IMR-90 (cell line): ENCODE data around the gene BGLAP. TPM values are rescaled to one million over a fixed set of nuclear protein-coding genes. Genes with fewer than 3 reads are reported as not detected.
A peak's percentile ranks its signal among the peaks of the same experiment; 100 is the strongest.

Experiments
- ATAC-seq: fragments of 200-7000 bp; cut with Tn5 transposase; 2 replicates; pipeline ENCODE4 v1.9.1; 2020; ENCODE audit warnings: low read depth, mild to moderate bottlenecking, moderate library complexity
- BruUV-seq: library from RNA; stranded (reverse); fragments of 400-500 nt; replicated peaks from 2 replicates; lab custom pipeline; 2021; lab: Mats Ljungman, UMichigan
- CTCF ChIA-PET: fragments of 300-600 bp; formaldehyde crosslinking; extraction: SDS; loops from one replicate; lab custom pipeline; 2021; ENCODE audit warnings: antibody characterized with exemption; lab: Yijun Ruan, JAX
- POLR2A ChIA-PET: fragments of 300-600 bp; sonication (Branson Sonifier 250); formaldehyde crosslinking; loops from one replicate; lab custom pipeline; 2022; ENCODE audit warnings: antibody characterized with exemption; ENCODE audit not compliant: unreplicated experiment; lab: Charles Lee
- DNase-seq: peaks from one replicate; pipeline ENCODE4 v3.0.0; 2013
- H2AFZ ChIP-seq: replicated peaks from 2 replicates; pipeline ENCODE3; 2013; ENCODE audit warnings: low read length, mild to moderate bottlenecking; ENCODE audit not compliant: poor library complexity
- H2AK5ac ChIP-seq: 2 replicates; pipeline ENCODE4 v1.6.1; 2013; ENCODE audit warnings: low read depth, low read length, inconsistent platforms
- H2AK9ac ChIP-seq: replicated peaks from 2 replicates; pipeline ENCODE3; 2013; ENCODE audit warnings: mild to moderate bottlenecking, low read depth, low read length, moderate library complexity; ENCODE audit not compliant: poor library complexity
- H2BK120ac ChIP-seq: 2 replicates; pipeline ENCODE4 v1.6.1; 2013; ENCODE audit warnings: low read depth, low read length, inconsistent platforms
- H2BK15ac ChIP-seq: 3 replicates; pipeline ENCODE4 v1.6.1; 2013; ENCODE audit warnings: low read depth, low read length, inconsistent platforms
- H2BK20ac ChIP-seq: 2 replicates; pipeline ENCODE4 v1.6.1; 2013; ENCODE audit warnings: low read depth, mild to moderate bottlenecking, inconsistent platforms, low read length, moderate library complexity
- H2BK5ac ChIP-seq: 2 replicates; pipeline ENCODE4 v1.6.1; 2013; ENCODE audit warnings: mild to moderate bottlenecking, low read depth, low read length, inconsistent platforms; ENCODE audit not compliant: poor library complexity, severe bottlenecking
- H3K14ac ChIP-seq: replicated peaks from 2 replicates; pipeline ENCODE4 v1.6.1; 2013; ENCODE audit warnings: low read depth, low read length, inconsistent platforms
- H3K18ac ChIP-seq: 2 replicates; pipeline ENCODE4 v1.6.1; 2013; ENCODE audit warnings: low read depth, low read length, control low read depth
- H3K23ac ChIP-seq: 2 replicates; pipeline ENCODE4 v1.6.1; 2013; ENCODE audit warnings: low read depth, low read length, inconsistent platforms
- H3K27ac ChIP-seq: 2 replicates; pipeline ENCODE4 v1.5.1; 2013; ENCODE audit warnings: mild to moderate bottlenecking, control low read depth, low read length; ENCODE audit not compliant: insufficient read depth
- H3K27me3 ChIP-seq: 2 replicates; pipeline ENCODE4 v1.6.1; 2013; ENCODE audit warnings: low read length; ENCODE audit not compliant: control insufficient read depth, insufficient read depth
- H3K36me3 ChIP-seq: 2 replicates; pipeline ENCODE4 v1.6.1; 2013; ENCODE audit warnings: low read length, mixed read lengths; ENCODE audit not compliant: control insufficient read depth, insufficient read depth
- H3K4ac ChIP-seq: 2 replicates; pipeline ENCODE4 v1.6.1; 2013; ENCODE audit warnings: low read depth, low read length, inconsistent platforms
- H3K4me1 ChIP-seq: 2 replicates; pipeline ENCODE4 v1.6.1; 2013; ENCODE audit warnings: low read length, mixed read lengths; ENCODE audit not compliant: control insufficient read depth, insufficient read depth
- H3K4me2 ChIP-seq: 2 replicates; pipeline ENCODE4 v1.6.1; 2013; ENCODE audit warnings: low read depth, mild to moderate bottlenecking, control low read depth, low read length, moderate library complexity
- H3K4me3 ChIP-seq: 2 replicates; pipeline ENCODE4 v1.5.1; 2013; ENCODE audit warnings: low read depth, mild to moderate bottlenecking, control low read depth, low read length, moderate library complexity; ENCODE audit not compliant: insufficient read depth
- H3K56ac ChIP-seq: 2 replicates; pipeline ENCODE4 v1.6.1; 2013; ENCODE audit warnings: low read length, inconsistent platforms; ENCODE audit not compliant: insufficient read depth; ENCODE audit errors: extremely low read depth
- H3K79me1 ChIP-seq, 2 experiments: 2 replicates each; pipeline ENCODE4 v1.6.1; 2013; ENCODE audit warnings: low read length in 2 of 2, inconsistent platforms in 1 of 2, low read depth in 1 of 2
- H3K9ac ChIP-seq: 2 replicates; pipeline ENCODE4 v1.6.1; 2013; ENCODE audit warnings: low read depth, low read length, control low read depth
- H3K9me1 ChIP-seq: 2 replicates; pipeline ENCODE4 v1.6.1; 2013; ENCODE audit warnings: low read length, inconsistent platforms; ENCODE audit not compliant: insufficient read depth
- H3K9me3 ChIP-seq: 2 replicates; pipeline ENCODE4 v1.6.1; 2013; ENCODE audit warnings: low read length; ENCODE audit not compliant: control insufficient read depth, insufficient read depth
- H4K20me1 ChIP-seq: 2 replicates; pipeline ENCODE4 v1.6.1; 2013; ENCODE audit warnings: low read length, inconsistent platforms; ENCODE audit not compliant: insufficient read depth
- H4K5ac ChIP-seq: 2 replicates; pipeline ENCODE4 v1.6.1; 2013; ENCODE audit warnings: mild to moderate bottlenecking, low read depth, low read length, control low read depth
- H4K8ac ChIP-seq, 2 experiments: 2 replicates each; pipeline ENCODE4 v1.6.1; 2013; ENCODE audit warnings: low read depth in 2 of 2, low read length in 2 of 2, control low read depth in 1 of 2, inconsistent platforms in 1 of 2
- H4K91ac ChIP-seq: 2 replicates; pipeline ENCODE4 v1.6.1; 2013; ENCODE audit warnings: low read depth, low read length, inconsistent platforms; ENCODE audit not compliant: insufficient read depth
- BHLHE40 ChIP-seq: fragments of 150-350 bp; IDR thresholded peaks from 2 replicates; pipeline ENCODE4 v1.6.1; 2016; ENCODE audit warnings: mild to moderate bottlenecking, low read depth, low read length
- CEBPB ChIP-seq: IDR thresholded peaks from 2 replicates; pipeline ENCODE4 v1.6.1; 2012; ENCODE audit warnings: low read depth, low read length, improper control_type of control experiment
- MXI1 ChIP-seq: IDR thresholded peaks from 2 replicates; pipeline ENCODE4 v1.6.1; 2012; ENCODE audit warnings: low read depth, mild to moderate bottlenecking, low read length, moderate library complexity, borderline replicate concordance
- WGBS, 2 experiments: methylation state at CpG; one replicate each; pipeline versions ENCODE4 v1.1.5 to v1.1.7; 2013; ENCODE audit warnings: missing lambda C conversion rate in 2 of 2; ENCODE audit not compliant: insufficient read length in 1 of 2; ENCODE audit errors: extremely low coverage in 2 of 2; 5-methylcytosine and 5-hydroxymethylcytosine counted together
- dilution Hi-C: fragments of 300-500 bp; cut with HindIII; formaldehyde crosslinking; loops from one replicate; pipeline ENCODE4 v1.14.3; 2018; ENCODE audit warnings: low sequenced_read_pairs; ENCODE audit not compliant: unreplicated experiment
- in situ Hi-C: fragments of 300-500 bp; cut with MboI; formaldehyde crosslinking; loops from 3 replicates; pipeline ENCODE4 v1.14.3; 2019; ENCODE audit warnings: low sequenced_read_pairs, inconsistent platforms, mixed read lengths
- intact Hi-C: fragments of 100-400 bp; cut with micrococcal nuclease; formaldehyde crosslinking; loops from 2 replicates; pipeline ENCODE4 v1.10.0; 2022
- polyA plus RNA-seq, 3 experiments: library from polyadenylated mRNA; depleted of rRNA; stranded (reverse); fragments of >200 nt; gene quantifications; 2 replicates each; pipeline ENCODE4 v1.2.3, GENCODE V29; 2012; ENCODE audit warnings: low replicate concordance in 1 of 3
- total RNA-seq: library from RNA; depleted of rRNA; stranded (reverse); fragments of >200 nt; gene quantifications from 2 replicates; pipeline ENCODE4 v1.2.3, GENCODE V29; 2012

The BGLAP gene
- total and polyA plus RNA-seq, 2 of the 4 experiments (the other 2 are of a cell fraction): 0.67 TPM; not detected in 1

GRCh38 chr1:156212130-156212529 lies 29.9 kb upstream of the BGLAP start:
- TF ChIP-seq CEBPB: no peak
- TF ChIP-seq BHLHE40: no peak
- no peak for TF ChIP-seq MXI1
- Histone ChIP-seq H3K79me1 (peaks cover 7 to 35% of the 10 kb centered on the region in 2 experiments), H2BK5ac (peak overlapping the region; percentile 56), H2BK15ac (no peak overlapping the region), H4K20me1 (no peaks in the 10 kb centered on the region), H3K14ac (peak overlapping the region; percentile 10; the same call in 1 of the 2 replicates), H4K8ac (peak overlapping the region; percentile 34 to 92), H3K9ac (peak overlapping the region; percentile 59; the same call in 1 of the 2 replicates), H3K9me1 (0 out of 2 replicates have a peak, but pooled peaks cover 5% of the 10 kb centered on the region), H2AK9ac (peak overlapping the region; percentile 84), H3K9me3 (no peaks in the 10 kb centered on the region), H2BK120ac (no peak overlapping the region), H3K56ac (peak overlapping the region; percentile 83; the same call in 1 of the 2 replicates), H3K27ac (peak overlapping the region; percentile 15), H2AK5ac (peak overlapping the region; percentile 32; the same call in 1 of the 2 replicates), H4K5ac (peak overlapping the region; percentile 65), H2AFZ (no peak overlapping the region), H3K18ac (no peak overlapping the region), H3K23ac (peak overlapping the region; percentile 77; the same call in 1 of the 2 replicates), H3K27me3 (no peaks in the 10 kb centered on the region), H4K91ac (peak overlapping the region; percentile 41), H3K4me2 (peak overlapping the region; percentile 79; the same call in 1 of the 2 replicates), H3K4ac (peak overlapping the region; percentile 69), H3K4me3 (no peak overlapping the region; the same call in 1 of the 2 replicates), H3K4me1 (0 out of 2 replicates have a peak, but pooled peaks cover 2% of the 10 kb centered on the region), H3K36me3 (peaks cover 19% of the 10 kb centered on the region), H2BK20ac (no peak overlapping the region)
- no TSS peak for BruUV-seq
- DNase-seq (no peak), ATAC-seq (no peak)
- in situ Hi-C loops (loop anchor here (5.0 kb wide), 1 partner anchor 50 kb away; no protein-coding TSS in a partner anchor), dilution Hi-C loops (no loop called here), intact Hi-C loops (no loop called here)
- WGBS, 2 experiments: 100% methylated on average over 1 of the region's 9 CpGs; no CpG with 5 or more reads in 1 of the 2 experiments
- ChIA-PET POLR2A (interaction anchor here (0.9 to 1.9 kb wide), 2 partner anchors 19 to 71 kb away, joined by 8 to 16 read pairs; partner anchors contain the start of genes SLC25A44 and SMG5), CTCF (interaction anchor here (1.0 to 1.6 kb wide), 3 partner anchors 13 to 81 kb away, joined by 3 to 11 read pairs (median 3); no protein-coding TSS in a partner anchor)
